ENCODE measurements around the gene ASPG. TPM values are rescaled to one million over a fixed set of nuclear protein-coding genes. Genes with fewer than 3 reads are reported as not detected.

Gene ASPG
- total RNA-seq, 4 donors from 2014 or later: 26.0 to 38.5 (median 28.2) TPM

- H3K4me1 ChIP-seq: peaks cover 19% of the 10 kb centered on the region
- H3K4me3 ChIP-seq: no peak overlapping the region
- 81% methylated on average over 4 of the region's 4 CpGs for WGBS
- peaks cover 27% of the 10 kb centered on the region for H3K27me3 ChIP-seq
- no peaks in the 10 kb centered on the region for H3K9me3 ChIP-seq
- H3K27ac ChIP-seq: no peak overlapping the region
- H3K36me3 ChIP-seq: no peaks in the 10 kb centered on the region
- DNase-seq (ENCODE audit: low spot score in 2 of 2): no peak
- TF ChIP-seq POLR2AphosphoS5 (IDR thresholded peaks at IDR 0.05) (no peak), POLR2A (IDR thresholded peaks at IDR 0.05) (no peak), CTCF (IDR thresholded peaks at IDR 0.05) (no peak)
Observed at GRCh38 chr14:104144453-104144790, 58.9 kb downstream of the ASPG start.

GRCh38 chr14:104144911-104145825, 59.7 kb downstream of the ASPG start:
- no peak overlapping the region for H3K4me3 ChIP-seq
- WGBS: 87% methylated on average over 29 of the region's 37 CpGs
- DNase-seq (ENCODE audit: low spot score in 2 of 2): peak; percentile 64 to 77
- TF ChIP-seq EP300 (IDR thresholded peaks at IDR 0.05) (no peak), POLR2AphosphoS5 (IDR thresholded peaks at IDR 0.05) (no peak), POLR2A (IDR thresholded peaks at IDR 0.05) (no peak), CTCF (IDR thresholded peaks at IDR 0.05) (no peak)
- H3K4me1 ChIP-seq: peaks cover 13% of the 10 kb centered on the region
- H3K36me3 ChIP-seq: no peaks in the 10 kb centered on the region
- no peak overlapping the region for H3K27ac ChIP-seq
- H3K9me3 ChIP-seq: no peaks in the 10 kb centered on the region
- peaks cover 20% of the 10 kb centered on the region for H3K27me3 ChIP-seq

- peaks cover 15% of the 10 kb centered on the region for H3K4me1 ChIP-seq
- no peak for TF ChIP-seq EP300 (IDR thresholded peaks at IDR 0.05)
- peaks cover 15% of the 10 kb centered on the region for H3K27me3 ChIP-seq
- no peaks in the 10 kb centered on the region for H3K36me3 ChIP-seq
- 90% methylated on average over 14 of the region's 15 CpGs for WGBS
- H3K4me3 ChIP-seq: no peak overlapping the region
- H3K9me3 ChIP-seq: no peaks in the 10 kb centered on the region
- DNase-seq (ENCODE audit: low spot score in 2 of 2): peak; percentile 57 to 67
- no peak overlapping the region for H3K27ac ChIP-seq
Observed at GRCh38 chr14:104145826-104146601, 60.5 kb downstream of the ASPG start.

GRCh38 chr14:104146651-104147345, 61.3 kb downstream of the ASPG start:
- H3K27ac ChIP-seq: no peak overlapping the region
- H3K27me3 ChIP-seq: peaks cover 15% of the 10 kb centered on the region
- H3K9me3 ChIP-seq: no peaks in the 10 kb centered on the region
- peaks cover 15% of the 10 kb centered on the region for H3K4me1 ChIP-seq
- H3K36me3 ChIP-seq: no peaks in the 10 kb centered on the region
- TF ChIP-seq POLR2AphosphoS5 (IDR thresholded peaks at IDR 0.05) (no peak), EP300 (IDR thresholded peaks at IDR 0.05) (no peak), POLR2A (IDR thresholded peaks at IDR 0.05) (no peak), CTCF (IDR thresholded peaks at IDR 0.05) (no peak)
- H3K4me3 ChIP-seq: no peak overlapping the region
- WGBS: 88% methylated on average over 13 of the region's 22 CpGs
- peak; percentile 55 to 70 for DNase-seq (ENCODE audit: low spot score in 2 of 2)

- Histone ChIP-seq H3K27ac (no peak overlapping the region), H3K4me1 (peaks cover 15% of the 10 kb centered on the region), H3K27me3 (peaks cover 15% of the 10 kb centered on the region), H3K36me3 (no peaks in the 10 kb centered on the region), H3K9me3 (no peaks in the 10 kb centered on the region), H3K4me3 (no peak overlapping the region)
- no peak for TF ChIP-seq EP300 (IDR thresholded peaks at IDR 0.05)
- no peak for TF ChIP-seq POLR2AphosphoS5 (IDR thresholded peaks at IDR 0.05)
- TF ChIP-seq POLR2A (IDR thresholded peaks at IDR 0.05): no peak
- TF ChIP-seq CTCF (IDR thresholded peaks at IDR 0.05): no peak
- no peak for DNase-seq (ENCODE audit: low spot score in 2 of 2)
- 87% methylated on average over 22 of the region's 28 CpGs for whole genome bisulfite sequencing
Observed at GRCh38 chr14:104147346-104148125, 62.0 kb downstream of the ASPG start.
